Stimulated activated memory B cell treated with anti-CD40 and anti-IgM and Interleukin-4, amounts not matched to agents 10 μg/mL and 1 μg/mL and 100 μg/mL, for 72 hours (primary cell): ENCODE data around the gene ABCD2.
"Not testable (repeated sequence)": the region's sequence is repeated elsewhere in the genome, so short reads cannot be mapped to it uniquely, and the experiment has no call there.

Experiments
- ATAC-seq: fragments of 150-1000 bp; cut with Tn5 transposase; 2 replicates; pipeline ENCODE4 v1.10.0; 2021
- H3K27ac Mint-ChIP-seq: one replicate; pipeline ENCODE4 v1.8.0; 2022; ENCODE audit warnings: mild to moderate bottlenecking, mixed read lengths
- H3K27me3 Mint-ChIP-seq: one replicate; pipeline ENCODE4 v1.8.0; 2022; ENCODE audit warnings: mixed read lengths
- H3K36me3 Mint-ChIP-seq: one replicate; pipeline ENCODE4 v1.8.0; 2022; ENCODE audit warnings: mixed read lengths
- H3K4me1 Mint-ChIP-seq: one replicate; pipeline ENCODE4 v1.8.0; 2022; ENCODE audit warnings: mixed read lengths
- H3K4me3 Mint-ChIP-seq: one replicate; pipeline ENCODE4 v1.8.0; 2022; ENCODE audit warnings: mild to moderate bottlenecking, moderate library complexity, mixed read lengths
- H3K9me3 Mint-ChIP-seq: one replicate; pipeline ENCODE4 v1.8.0; 2022; ENCODE audit warnings: mixed read lengths

Gene ABCD2

GRCh38 chr12:39620659-39621658, 1.4 kb upstream of the ABCD2 start:
- H3K36me3 Mint-ChIP-seq: no peaks in the 10 kb centered on the region
- ATAC-seq: peak; percentile 62
- no peak overlapping the region for H3K27ac Mint-ChIP-seq
- H3K4me3 Mint-ChIP-seq: peak overlapping the region; percentile 51
- H3K9me3 Mint-ChIP-seq: no peaks in the 10 kb centered on the region
- H3K4me1 Mint-ChIP-seq: peaks cover 19% of the 10 kb centered on the region
- no peaks in the 10 kb centered on the region for H3K27me3 Mint-ChIP-seq

- H3K9me3 Mint-ChIP-seq: no peaks in the 10 kb centered on the region
- H3K27me3 Mint-ChIP-seq: no peaks in the 10 kb centered on the region
- H3K4me3 Mint-ChIP-seq: no peak overlapping the region
- H3K27ac Mint-ChIP-seq: no peak overlapping the region
- H3K4me1 Mint-ChIP-seq: peaks cover 26% of the 10 kb centered on the region
- peak; percentile 64 for ATAC-seq
- H3K36me3 Mint-ChIP-seq: no peaks in the 10 kb centered on the region
Measured at GRCh38 chr12:39619316-39619659, 315 bp downstream of the ABCD2 start.

GRCh38 chr12:39618701-39619100, 902 bp downstream of the ABCD2 start:
- Mint-ChIP-seq H3K9me3 (no peaks in the 10 kb centered on the region), H3K27me3 (no peaks in the 10 kb centered on the region), H3K27ac (no peak overlapping the region), H3K4me3 (no peak overlapping the region), H3K4me1 (peaks cover 31% of the 10 kb centered on the region), H3K36me3 (no peaks in the 10 kb centered on the region)
- no peak for ATAC-seq

- H3K27me3 Mint-ChIP-seq: no peaks in the 10 kb centered on the region
- peaks cover 33% of the 10 kb centered on the region for H3K4me1 Mint-ChIP-seq
- no peak for ATAC-seq
- no peaks in the 10 kb centered on the region for H3K9me3 Mint-ChIP-seq
- H3K4me3 Mint-ChIP-seq: no peak overlapping the region
- no peaks in the 10 kb centered on the region for H3K36me3 Mint-ChIP-seq
- H3K27ac Mint-ChIP-seq: no peak overlapping the region
Measured at GRCh38 chr12:39617887-39618286, 1.7 kb downstream of the ABCD2 start.

GRCh38 chr12:39616666-39617065, 2.9 kb downstream of the ABCD2 start:
- H3K9me3 Mint-ChIP-seq: no peaks in the 10 kb centered on the region
- H3K27me3 Mint-ChIP-seq: no peaks in the 10 kb centered on the region
- no peak overlapping the region for H3K27ac Mint-ChIP-seq
- ATAC-seq: no peak
- peaks cover 24% of the 10 kb centered on the region for H3K4me1 Mint-ChIP-seq
- no peak overlapping the region for H3K4me3 Mint-ChIP-seq
- no peaks in the 10 kb centered on the region for H3K36me3 Mint-ChIP-seq

GRCh38 chr12:39616251-39616650, 3.4 kb downstream of the ABCD2 start:
- Mint-ChIP-seq H3K36me3 (no peaks in the 10 kb centered on the region), H3K4me3 (peak overlapping the region; percentile 34), H3K27ac (no peak overlapping the region), H3K9me3 (no peaks in the 10 kb centered on the region), H3K4me1 (peaks cover 20% of the 10 kb centered on the region), H3K27me3 (no peaks in the 10 kb centered on the region)
- ATAC-seq: no peak

- Mint-ChIP-seq H3K9me3 (no peaks in the 10 kb centered on the region), H3K4me1 (peaks cover 18% of the 10 kb centered on the region), H3K27me3 (no peaks in the 10 kb centered on the region), H3K4me3 (no peak overlapping the region), H3K27ac (no peak overlapping the region), H3K36me3 (no peaks in the 10 kb centered on the region)
- ATAC-seq: no peak
Measured at GRCh38 chr12:39613525-39613924, 6.1 kb downstream of the ABCD2 start.

- Mint-ChIP-seq H3K4me1 (peaks cover 18% of the 10 kb centered on the region), H3K4me3 (no peak overlapping the region), H3K27ac (no peak overlapping the region), H3K36me3 (no peaks in the 10 kb centered on the region), H3K9me3 (no peaks in the 10 kb centered on the region), H3K27me3 (no peaks in the 10 kb centered on the region)
- ATAC-seq: no peak
Measured at GRCh38 chr12:39612250-39612649, 7.4 kb downstream of the ABCD2 start.

- Mint-ChIP-seq H3K27ac (no peak overlapping the region), H3K27me3 (no peaks in the 10 kb centered on the region), H3K36me3 (peaks cover 4% of the 10 kb centered on the region), H3K4me1 (peaks cover 18% of the 10 kb centered on the region), H3K9me3 (no peaks in the 10 kb centered on the region), H3K4me3 (no peak overlapping the region)
- no peak for ATAC-seq
Measured at GRCh38 chr12:39611818-39612217, 7.8 kb downstream of the ABCD2 start.

GRCh38 chr12:39610436-39611025, 9.1 kb downstream of the ABCD2 start:
- no peak for ATAC-seq
- no peak overlapping the region for H3K4me3 Mint-ChIP-seq
- no peaks in the 10 kb centered on the region for H3K9me3 Mint-ChIP-seq
- H3K4me1 Mint-ChIP-seq: peaks cover 11% of the 10 kb centered on the region
- peaks cover 13% of the 10 kb centered on the region for H3K36me3 Mint-ChIP-seq
- no peaks in the 10 kb centered on the region for H3K27me3 Mint-ChIP-seq
- H3K27ac Mint-ChIP-seq: no peak overlapping the region

- H3K27me3 Mint-ChIP-seq: no peaks in the 10 kb centered on the region
- no peak overlapping the region for H3K27ac Mint-ChIP-seq
- no peaks in the 10 kb centered on the region for H3K4me1 Mint-ChIP-seq
- H3K4me3 Mint-ChIP-seq: no peak overlapping the region
- no peaks in the 10 kb centered on the region for H3K9me3 Mint-ChIP-seq
- no peak for ATAC-seq
- H3K36me3 Mint-ChIP-seq: peaks cover 13% of the 10 kb centered on the region
Measured at GRCh38 chr12:39606712-39607423, 12.7 kb downstream of the ABCD2 start.

- peaks cover 13% of the 10 kb centered on the region for H3K36me3 Mint-ChIP-seq
- no peaks in the 10 kb centered on the region for H3K4me1 Mint-ChIP-seq
- H3K27ac Mint-ChIP-seq: no peak overlapping the region
- ATAC-seq: no peak
- H3K9me3 Mint-ChIP-seq: no peaks in the 10 kb centered on the region
- H3K4me3 Mint-ChIP-seq: no peak overlapping the region
- no peaks in the 10 kb centered on the region for H3K27me3 Mint-ChIP-seq
Measured at GRCh38 chr12:39605996-39606395, 13.6 kb downstream of the ABCD2 start.

- H3K27me3 Mint-ChIP-seq: no peaks in the 10 kb centered on the region
- no peak overlapping the region for H3K27ac Mint-ChIP-seq
- ATAC-seq: no peak
- no peaks in the 10 kb centered on the region for H3K4me1 Mint-ChIP-seq
- H3K4me3 Mint-ChIP-seq: no peak overlapping the region
- peaks cover 13% of the 10 kb centered on the region for H3K36me3 Mint-ChIP-seq
- H3K9me3 Mint-ChIP-seq: no peaks in the 10 kb centered on the region
Measured at GRCh38 chr12:39605501-39605900, 14.1 kb downstream of the ABCD2 start.

GRCh38 chr12:39603065-39603464, 16.5 kb downstream of the ABCD2 start:
- Mint-ChIP-seq H3K27ac (no peak overlapping the region), H3K9me3 (no peaks in the 10 kb centered on the region), H3K4me3 (no peak overlapping the region), H3K36me3 (peaks cover 13% of the 10 kb centered on the region), H3K4me1 (no peaks in the 10 kb centered on the region), H3K27me3 (no peaks in the 10 kb centered on the region)
- ATAC-seq: no peak

GRCh38 chr12:39601951-39602350, 17.7 kb downstream of the ABCD2 start:
- H3K27ac Mint-ChIP-seq, H3K9me3 Mint-ChIP-seq, H3K27me3 Mint-ChIP-seq, H3K4me3 Mint-ChIP-seq, H3K4me1 Mint-ChIP-seq, ATAC-seq: not testable (repeated sequence)
- peaks cover 10% of the 10 kb centered on the region for H3K36me3 Mint-ChIP-seq
